HUES6 (cell line): ENCODE measurements around the gene KRCC1.

ENCODE experiments used
- H3K27ac ChIP-seq: 2 replicates; pipeline ENCODE4 v1.7.0; 2013; ENCODE audit warnings: low read depth, mild to moderate bottlenecking, low read length, inconsistent platforms
- H3K27me3 ChIP-seq: 2 replicates; pipeline ENCODE4 v1.6.1; 2013; ENCODE audit warnings: low read length; ENCODE audit not compliant: control insufficient read depth, insufficient read depth
- H3K36me3 ChIP-seq: 2 replicates; pipeline ENCODE4 v1.6.1; 2013; ENCODE audit warnings: low read length; ENCODE audit not compliant: control insufficient read depth, insufficient read depth
- H3K4me1 ChIP-seq: 2 replicates; pipeline ENCODE4 v1.6.1; 2013; ENCODE audit warnings: low read length; ENCODE audit not compliant: control insufficient read depth, insufficient read depth
- H3K4me3 ChIP-seq: 2 replicates; pipeline ENCODE4 v1.5.1; 2013; ENCODE audit warnings: low read depth, low read length
- H3K9ac ChIP-seq: one replicate; pipeline ENCODE4 v1.6.1; 2013; ENCODE audit warnings: mild to moderate bottlenecking, low read length
- H3K9me3 ChIP-seq: 2 replicates; pipeline ENCODE4 v1.6.1; 2013; ENCODE audit warnings: low read depth, low read length; ENCODE audit not compliant: control insufficient read depth, insufficient read depth

The KRCC1 gene

DNA sequence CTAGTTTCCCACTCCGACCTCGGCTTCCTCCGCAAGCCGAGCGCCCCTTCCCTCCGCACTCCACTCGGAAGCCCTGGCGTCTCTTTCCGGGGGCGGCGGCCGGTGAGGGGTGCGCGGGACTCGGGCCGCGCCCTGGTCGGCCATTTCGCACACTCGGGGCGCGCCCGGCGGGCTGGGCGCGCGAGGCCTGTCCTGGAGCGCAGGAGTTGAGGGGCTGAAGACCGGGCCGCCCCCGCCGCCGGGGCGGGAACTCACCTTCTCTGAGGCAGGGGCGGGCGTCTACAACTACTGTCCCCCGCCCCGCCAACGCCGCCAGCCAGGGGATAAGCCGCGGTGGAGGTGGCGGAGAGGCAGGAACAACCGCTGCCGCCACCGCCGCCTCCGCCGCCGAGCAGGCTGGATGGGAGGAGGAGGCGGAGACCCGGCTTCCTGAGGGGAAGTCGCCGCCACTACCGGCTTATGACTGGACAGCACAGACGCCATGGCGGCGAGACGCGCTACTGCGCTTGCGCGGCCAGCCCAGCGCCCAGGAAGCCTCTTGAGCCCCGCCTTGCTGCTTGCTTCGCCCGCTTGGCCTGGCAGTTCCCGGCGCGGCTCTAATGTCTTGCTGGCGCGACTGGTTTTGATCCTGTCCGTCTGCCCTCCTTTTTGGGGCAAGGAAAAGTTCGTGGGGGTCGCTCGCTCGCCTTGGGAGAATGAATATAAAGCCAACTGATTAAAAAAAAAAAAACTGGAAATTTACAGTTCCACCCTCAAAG, at the start of gene KRCC1:
Gene KRCC1, minus strand, starts transcription at position 413 of the 758 bp plus-strand sequence. CDS start 27,220 bp downstream, outside the sequence.
- Histone ChIP-seq H3K9ac (peak within 1 kb of the TSS; percentile 79), H3K9me3 (no peaks in the 10 kb centered on the region), H3K4me3 (peak within 1 kb of the TSS; percentile 73), H3K27me3 (no peaks in the 10 kb centered on the region), H3K4me1 (peaks cover 21% of the 10 kb centered on the region), H3K27ac (peak within 1 kb of the TSS; percentile 97), H3K36me3 (0 out of 2 replicates have a peak, but pooled peaks cover 3% of the 10 kb centered on the region)

DNA sequence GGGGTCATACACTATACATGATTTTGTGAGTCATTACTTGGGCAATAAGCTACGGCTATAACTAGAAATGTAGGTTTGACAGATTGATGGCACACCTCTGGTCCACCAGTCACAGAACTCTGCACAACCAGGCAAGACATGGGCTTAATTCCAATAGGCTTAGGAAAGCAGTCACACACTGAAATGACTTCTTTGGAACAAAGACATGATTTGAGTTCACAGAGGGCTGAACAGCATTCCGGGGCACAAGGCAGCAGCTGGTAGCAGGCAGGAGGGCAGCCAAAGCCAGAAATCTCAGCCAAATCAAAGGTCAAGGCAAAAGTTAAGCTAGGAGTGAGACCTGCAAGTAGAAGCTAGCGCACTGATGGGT, 44.9 kb upstream of the KRCC1 start:
- H3K4me1 ChIP-seq, result peaks cover 6% of the 10 kb centered on the region
- H3K9ac ChIP-seq, result no peak overlapping the region
- no peaks in the 10 kb centered on the region for H3K27me3 ChIP-seq
- no peaks in the 10 kb centered on the region for H3K9me3 ChIP-seq
- H3K27ac ChIP-seq, result no peak overlapping the region
- H3K4me3 ChIP-seq, result no peak overlapping the region
- H3K36me3 ChIP-seq, result no peaks in the 10 kb centered on the region

DNA sequence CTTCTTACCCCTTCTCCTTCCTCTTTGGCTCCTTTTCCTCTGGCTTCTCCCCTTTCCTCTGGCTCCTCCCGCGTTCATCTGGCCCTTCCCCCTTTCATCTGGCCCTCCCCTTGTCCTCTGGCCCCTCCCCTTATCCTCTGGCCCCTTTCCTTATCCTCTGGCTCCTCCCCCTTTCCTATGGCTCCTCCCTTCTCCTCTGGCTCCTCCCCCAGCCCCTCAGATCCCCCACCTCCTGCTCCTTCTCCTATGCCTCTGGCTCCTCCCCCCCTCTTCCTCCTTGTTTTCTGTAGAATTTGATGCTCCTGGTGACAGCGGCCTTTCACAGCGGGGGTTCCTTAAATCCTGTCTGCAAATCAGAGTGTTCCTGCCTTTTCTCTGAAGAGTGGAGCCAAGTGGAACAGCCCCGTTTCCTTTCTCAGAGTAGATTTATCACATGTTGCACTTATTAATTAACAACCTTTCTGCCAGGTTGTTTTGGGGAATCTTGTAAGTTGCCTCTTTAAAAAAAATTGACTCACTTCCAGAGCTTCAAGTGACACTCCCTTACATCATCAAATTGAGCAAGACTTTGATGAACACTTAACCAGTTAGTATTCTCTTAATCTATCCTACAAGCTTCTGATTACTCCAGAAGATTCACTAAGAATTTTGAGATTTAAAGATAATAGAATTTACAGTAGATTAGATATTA, 44.4 kb upstream of the KRCC1 start:
- H3K9me3 ChIP-seq, result no peaks in the 10 kb centered on the region
- no peak overlapping the region for H3K4me3 ChIP-seq
- no peaks in the 10 kb centered on the region for H3K36me3 ChIP-seq
- H3K27me3 ChIP-seq, result no peaks in the 10 kb centered on the region
- H3K27ac ChIP-seq, result no peak overlapping the region
- no peak overlapping the region for H3K9ac ChIP-seq
- H3K4me1 ChIP-seq, result peaks cover 6% of the 10 kb centered on the region

DNA sequence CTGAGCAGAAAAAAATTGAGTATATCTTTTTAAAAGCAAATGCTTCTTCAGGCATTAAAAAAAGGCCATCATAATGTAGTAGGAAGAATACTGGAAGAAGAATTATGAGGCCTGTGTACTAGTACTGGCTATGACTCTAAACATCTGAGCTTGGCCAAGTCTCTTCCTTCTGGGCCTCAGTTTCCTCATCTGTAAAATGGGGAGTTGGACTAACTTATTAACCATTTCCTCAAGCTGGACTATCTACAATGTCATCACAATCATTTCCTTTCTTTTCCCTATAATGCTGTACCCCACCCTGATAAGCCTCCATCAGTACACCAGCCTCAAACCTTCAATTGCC, 42.9 kb upstream of the KRCC1 start:
- Histone ChIP-seq H3K36me3 (no peaks in the 10 kb centered on the region), H3K4me1 (peaks cover 10% of the 10 kb centered on the region), H3K9me3 (no peaks in the 10 kb centered on the region), H3K27me3 (no peaks in the 10 kb centered on the region), H3K4me3 (no peak overlapping the region), H3K9ac (no peak overlapping the region), H3K27ac (no peak overlapping the region)

DNA sequence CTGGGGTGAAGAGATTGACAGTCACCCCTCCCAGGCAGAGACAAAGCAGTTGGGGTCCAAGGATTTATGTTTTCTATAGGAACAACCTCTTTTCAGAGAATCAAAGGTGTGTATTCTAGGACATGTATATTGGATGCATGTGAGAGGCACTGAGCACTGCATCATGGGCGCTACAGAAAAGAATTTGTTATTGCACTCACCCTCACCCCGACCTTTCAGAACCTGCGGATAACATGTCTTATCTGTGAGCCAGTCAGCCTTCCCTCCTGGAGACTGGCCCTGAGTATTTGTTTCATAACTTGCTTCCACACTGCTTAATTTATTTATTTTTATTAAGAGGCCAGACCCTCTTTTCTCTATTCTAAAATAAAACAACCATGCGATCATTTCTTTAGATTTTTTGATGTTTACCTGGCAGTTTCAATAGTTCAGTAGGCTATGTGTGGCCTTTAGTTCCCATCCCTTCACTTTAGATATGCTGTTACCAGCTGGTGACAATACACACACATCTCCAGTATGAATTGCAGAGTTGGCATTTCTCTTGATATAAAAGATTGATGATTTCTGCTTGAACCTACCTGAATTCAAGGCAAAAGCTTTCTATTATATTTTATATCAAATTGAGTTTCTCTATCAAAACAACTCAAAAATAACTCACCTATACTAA, 42.4 kb upstream of the KRCC1 start:
- Histone ChIP-seq H3K27me3 (no peaks in the 10 kb centered on the region), H3K27ac (no peak overlapping the region), H3K36me3 (no peaks in the 10 kb centered on the region), H3K9ac (no peak overlapping the region), H3K9me3 (no peaks in the 10 kb centered on the region), H3K4me3 (no peak overlapping the region), H3K4me1 (peaks cover 10% of the 10 kb centered on the region)

GRCh38 chr2:88097192-88097591, 41.6 kb upstream of the KRCC1 start:
- no peak overlapping the region for H3K9ac ChIP-seq
- no peak overlapping the region for H3K27ac ChIP-seq
- no peak overlapping the region for H3K4me3 ChIP-seq
- no peaks in the 10 kb centered on the region for H3K27me3 ChIP-seq
- no peaks in the 10 kb centered on the region for H3K9me3 ChIP-seq
- peaks cover 10% of the 10 kb centered on the region for H3K4me1 ChIP-seq
- no peaks in the 10 kb centered on the region for H3K36me3 ChIP-seq

DNA sequence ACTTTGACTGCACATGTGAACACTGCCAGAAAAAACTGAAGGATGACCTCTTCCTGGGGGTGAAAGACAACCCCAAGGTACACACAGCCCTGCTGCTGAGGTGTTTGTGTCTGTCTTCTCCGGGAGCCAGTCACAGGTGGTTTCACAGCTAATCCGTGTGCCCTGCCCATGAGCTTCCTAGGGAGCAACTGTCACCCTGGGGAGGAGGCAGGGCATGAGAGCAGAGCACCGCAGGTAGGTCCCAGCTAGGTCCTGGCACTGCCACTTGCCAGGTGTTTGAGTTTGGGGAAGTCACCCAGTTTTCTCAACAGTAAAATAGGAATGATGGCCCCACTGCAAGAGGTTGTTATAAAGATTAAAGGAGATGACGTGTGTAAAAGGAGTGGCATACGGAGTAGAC, 41.1 kb upstream of the KRCC1 start:
- Histone ChIP-seq H3K27ac (no peak overlapping the region), H3K36me3 (no peaks in the 10 kb centered on the region), H3K9me3 (no peaks in the 10 kb centered on the region), H3K9ac (no peak overlapping the region), H3K4me3 (no peak overlapping the region), H3K27me3 (no peaks in the 10 kb centered on the region), H3K4me1 (peaks cover 10% of the 10 kb centered on the region)

DNA sequence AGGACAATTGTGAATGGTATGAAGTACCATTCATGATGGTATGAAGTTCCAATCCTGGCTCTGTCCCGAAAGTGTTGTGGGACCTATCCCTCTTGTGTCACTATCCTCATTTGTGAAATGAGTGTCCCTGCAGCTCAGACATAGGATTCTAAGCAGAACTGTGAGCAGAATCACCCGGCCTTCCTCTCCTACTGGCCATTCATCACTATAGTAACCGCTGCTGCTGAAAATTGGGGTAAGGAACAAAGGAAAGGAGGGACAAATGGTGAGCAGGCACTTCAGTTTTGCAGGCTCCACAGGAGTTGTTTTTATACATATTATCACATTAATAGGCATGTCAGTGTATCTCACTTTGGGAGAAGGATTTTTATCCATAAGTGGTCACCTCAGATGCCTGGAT, 39.4 kb upstream of the KRCC1 start:
- Histone ChIP-seq H3K4me1 (peaks cover 4% of the 10 kb centered on the region), H3K4me3 (no peak overlapping the region), H3K36me3 (no peaks in the 10 kb centered on the region), H3K27ac (no peak overlapping the region), H3K9me3 (no peaks in the 10 kb centered on the region), H3K9ac (no peak overlapping the region), H3K27me3 (no peaks in the 10 kb centered on the region)

- Histone ChIP-seq H3K27ac (no peak overlapping the region), H3K36me3 (no peaks in the 10 kb centered on the region), H3K4me3 (no peak overlapping the region), H3K27me3 (no peaks in the 10 kb centered on the region), H3K9ac (no peak overlapping the region), H3K4me1 (0 out of 2 replicates have a peak, but pooled peaks cover 3% of the 10 kb centered on the region), H3K9me3 (no peaks in the 10 kb centered on the region)
Observed at GRCh38 chr2:88092773-88093172, 37.2 kb upstream of the KRCC1 start.

DNA sequence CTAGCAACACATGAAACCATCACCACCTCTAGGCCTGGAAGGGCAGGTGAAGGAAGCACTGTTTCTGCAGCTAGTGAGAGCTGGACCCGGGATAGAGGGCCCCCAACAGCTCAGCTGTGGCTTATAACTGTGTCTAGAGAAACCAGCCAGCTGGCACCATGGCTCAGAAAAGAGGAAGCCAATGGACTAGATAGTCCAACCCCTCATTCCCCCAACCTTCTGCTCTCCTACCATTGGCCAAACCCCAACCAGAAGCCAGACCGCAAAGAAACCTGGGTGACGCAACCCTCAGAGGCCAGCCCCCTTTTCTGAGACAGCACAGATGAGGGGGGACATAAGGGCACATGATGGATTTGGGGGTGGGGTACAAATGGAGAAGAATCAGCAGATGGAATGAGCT, 36.4 kb upstream of the KRCC1 start:
- Histone ChIP-seq H3K27ac (no peak overlapping the region), H3K4me1 (0 out of 2 replicates have a peak, but pooled peaks cover 3% of the 10 kb centered on the region)

More for the DNA sequence above, 36.4 kb upstream of the KRCC1 start:
- Histone ChIP-seq H3K9me3 (no peaks in the 10 kb centered on the region), H3K27me3 (no peaks in the 10 kb centered on the region), H3K36me3 (no peaks in the 10 kb centered on the region), H3K9ac (no peak overlapping the region), H3K4me3 (no peak overlapping the region)
